GM20000 (cell line): ENCODE data around the gene F11.

Source experiments
- DNase-seq: peaks from one replicate; pipeline ENCODE4 v3.0.0; 2012; ENCODE audit warnings: low spot score
- TF ChIP-seq, protein P1 (sequence below): IDR thresholded peaks from 2 replicates; pipeline ENCODE4 v1.5.1; 2012; ENCODE audit warnings: mild to moderate bottlenecking, control low read depth; ENCODE audit errors: extremely low read depth, missing control alignments

Gene F11

DNA sequence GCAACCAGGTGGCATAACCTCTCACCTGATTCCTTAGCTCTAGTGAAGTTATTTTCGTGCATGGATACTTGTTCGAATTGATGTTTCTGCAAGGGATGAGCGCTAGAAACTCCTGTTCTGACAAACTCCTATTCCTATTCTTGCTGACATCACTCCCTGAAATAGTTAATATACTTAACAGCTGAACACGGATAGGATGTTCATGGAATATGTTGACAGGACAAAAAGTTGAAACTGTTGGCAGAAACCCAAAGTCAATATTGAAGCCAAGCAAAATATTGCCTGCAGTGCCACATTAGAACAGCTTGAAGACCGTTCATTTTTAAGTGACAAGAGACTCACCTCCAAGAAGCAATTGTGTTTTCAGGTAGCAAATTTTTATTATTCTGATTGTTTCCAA, 38.8 kb upstream of the F11 start, which contains the start of gene KLKB1:
Gene KLKB1 (plus strand): TSS at position 287 of the 400 bp plus-strand sequence. CDS start 689 bp downstream, outside the sequence.
- no peak for DNase-seq
- TF ChIP-seq, protein P1, sequence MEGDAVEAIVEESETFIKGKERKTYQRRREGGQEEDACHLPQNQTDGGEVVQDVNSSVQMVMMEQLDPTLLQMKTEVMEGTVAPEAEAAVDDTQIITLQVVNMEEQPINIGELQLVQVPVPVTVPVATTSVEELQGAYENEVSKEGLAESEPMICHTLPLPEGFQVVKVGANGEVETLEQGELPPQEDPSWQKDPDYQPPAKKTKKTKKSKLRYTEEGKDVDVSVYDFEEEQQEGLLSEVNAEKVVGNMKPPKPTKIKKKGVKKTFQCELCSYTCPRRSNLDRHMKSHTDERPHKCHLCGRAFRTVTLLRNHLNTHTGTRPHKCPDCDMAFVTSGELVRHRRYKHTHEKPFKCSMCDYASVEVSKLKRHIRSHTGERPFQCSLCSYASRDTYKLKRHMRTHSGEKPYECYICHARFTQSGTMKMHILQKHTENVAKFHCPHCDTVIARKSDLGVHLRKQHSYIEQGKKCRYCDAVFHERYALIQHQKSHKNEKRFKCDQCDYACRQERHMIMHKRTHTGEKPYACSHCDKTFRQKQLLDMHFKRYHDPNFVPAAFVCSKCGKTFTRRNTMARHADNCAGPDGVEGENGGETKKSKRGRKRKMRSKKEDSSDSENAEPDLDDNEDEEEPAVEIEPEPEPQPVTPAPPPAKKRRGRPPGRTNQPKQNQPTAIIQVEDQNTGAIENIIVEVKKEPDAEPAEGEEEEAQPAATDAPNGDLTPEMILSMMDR, result no peak

DNA sequence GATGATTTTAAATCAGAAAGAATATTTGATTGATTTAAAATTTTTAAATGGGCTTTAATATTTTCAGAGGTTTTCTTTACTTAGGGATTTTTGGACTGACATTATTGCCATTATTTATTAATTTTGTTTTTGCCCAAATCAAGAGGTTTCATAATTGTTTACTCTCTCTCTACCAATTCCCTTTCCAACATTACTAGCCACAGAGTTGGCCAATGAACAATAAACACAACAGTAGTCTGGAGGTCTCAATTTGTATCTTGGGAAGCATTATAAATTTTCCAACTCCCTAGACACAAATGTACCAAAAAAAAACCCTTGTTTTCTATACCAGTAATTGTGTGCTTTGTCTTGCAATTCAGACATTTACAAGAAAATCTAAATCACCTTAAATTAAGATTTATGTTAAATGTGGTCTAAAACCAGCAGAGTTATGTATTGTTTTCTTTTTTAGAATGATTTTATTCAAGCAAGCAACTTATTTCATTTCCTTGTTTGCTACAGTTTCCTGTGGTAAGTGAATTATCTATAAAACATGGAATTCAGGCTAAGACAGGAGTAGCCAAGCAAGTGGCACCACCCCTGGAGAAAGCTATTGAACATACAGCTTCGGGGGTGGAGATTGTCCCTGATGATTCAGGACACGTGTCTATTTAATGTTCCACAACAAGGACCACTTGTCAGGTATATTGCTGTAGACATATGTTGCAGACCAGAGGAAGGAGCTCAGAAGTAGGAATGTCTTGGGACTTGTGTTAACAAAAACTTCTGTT, 38.1 kb upstream of the F11 start:
- TF ChIP-seq, protein P1, result no peak
- no peak for DNase-seq

DNA sequence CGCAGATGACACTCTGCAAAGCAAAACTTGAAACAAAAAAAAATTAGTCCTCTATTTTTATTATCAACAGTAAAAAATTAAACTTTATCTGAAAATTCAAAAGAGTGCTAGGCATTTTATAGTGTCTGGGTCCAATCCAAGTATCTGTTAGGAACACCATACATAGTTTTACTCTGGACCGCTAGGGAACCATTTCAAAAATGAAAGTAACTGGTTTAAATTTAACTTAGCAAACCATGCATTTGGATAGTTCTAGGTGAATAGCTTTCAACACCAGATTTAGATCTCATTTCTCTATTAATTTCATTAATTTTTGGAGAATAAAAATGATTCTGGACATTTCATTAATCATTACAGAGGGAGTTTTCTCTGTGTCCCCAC, 37.5 kb upstream of the F11 start:
- TF ChIP-seq, protein P1, result no peak
- DNase-seq, result no peak

DNA sequence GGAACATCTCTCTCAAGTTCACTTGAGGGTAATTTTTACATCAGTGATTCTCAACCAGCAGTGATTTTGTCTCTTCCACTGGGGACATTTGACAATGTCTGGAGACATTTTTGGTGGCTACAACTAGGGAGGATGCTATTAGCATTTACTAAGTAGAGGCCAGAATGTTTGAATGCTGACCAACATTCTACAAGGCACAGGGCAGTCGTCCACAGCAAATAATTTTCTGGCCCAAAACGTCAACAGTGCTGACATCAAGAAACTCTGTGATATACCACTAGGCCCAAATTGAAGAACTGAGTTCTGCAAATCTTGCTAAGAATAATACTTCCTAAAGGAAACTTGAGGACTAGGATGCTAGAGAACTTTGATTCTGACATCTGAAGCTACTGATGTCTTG, 31.6 kb upstream of the F11 start:
- DNase-seq, result no peak
- TF ChIP-seq, protein P1, result no peak

DNA sequence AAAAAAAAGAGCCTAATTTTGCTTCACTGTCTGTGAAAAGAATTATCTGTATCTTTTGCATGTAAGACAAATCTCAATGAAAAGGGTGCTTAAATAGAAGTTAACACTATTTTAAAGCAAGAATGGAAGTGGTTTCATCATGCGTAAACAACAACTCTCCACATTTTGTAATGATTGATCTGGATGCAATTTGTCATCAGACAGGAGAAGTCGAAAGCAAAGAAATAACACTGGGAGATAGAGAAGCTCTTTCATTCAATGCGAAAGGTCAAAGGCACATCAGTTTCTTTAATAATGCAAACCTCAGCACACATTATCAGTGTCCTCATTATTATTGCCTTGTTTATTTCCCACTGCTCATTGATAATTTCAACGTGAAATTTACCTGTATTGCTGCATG, 29.9 kb upstream of the F11 start:
- DNase-seq, result no peak

DNA sequence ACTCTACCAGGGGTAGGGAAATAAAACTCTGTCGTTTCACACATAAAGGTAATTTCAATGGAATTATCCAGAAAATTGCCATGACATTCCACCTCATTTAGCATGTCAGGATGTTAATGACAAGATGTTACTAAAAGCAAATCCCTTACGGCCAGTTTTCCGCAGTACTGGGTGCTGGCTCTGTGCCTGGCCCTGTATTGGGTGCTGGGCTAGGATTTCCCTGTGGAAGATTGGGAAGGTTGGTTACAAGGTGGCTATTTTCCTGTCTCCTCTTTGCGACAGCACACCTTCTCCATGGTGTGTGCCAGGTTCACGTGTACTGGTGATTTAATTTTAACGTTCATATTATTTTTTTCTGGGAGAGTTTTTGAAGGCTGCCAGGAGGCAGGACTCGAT, 25.5 kb upstream of the F11 start:
- TF ChIP-seq, protein P1, result no peak
- no peak for DNase-seq

More for the DNA sequence above, 29.9 kb upstream of the F11 start:
- TF ChIP-seq, protein P1, result no peak

DNA sequence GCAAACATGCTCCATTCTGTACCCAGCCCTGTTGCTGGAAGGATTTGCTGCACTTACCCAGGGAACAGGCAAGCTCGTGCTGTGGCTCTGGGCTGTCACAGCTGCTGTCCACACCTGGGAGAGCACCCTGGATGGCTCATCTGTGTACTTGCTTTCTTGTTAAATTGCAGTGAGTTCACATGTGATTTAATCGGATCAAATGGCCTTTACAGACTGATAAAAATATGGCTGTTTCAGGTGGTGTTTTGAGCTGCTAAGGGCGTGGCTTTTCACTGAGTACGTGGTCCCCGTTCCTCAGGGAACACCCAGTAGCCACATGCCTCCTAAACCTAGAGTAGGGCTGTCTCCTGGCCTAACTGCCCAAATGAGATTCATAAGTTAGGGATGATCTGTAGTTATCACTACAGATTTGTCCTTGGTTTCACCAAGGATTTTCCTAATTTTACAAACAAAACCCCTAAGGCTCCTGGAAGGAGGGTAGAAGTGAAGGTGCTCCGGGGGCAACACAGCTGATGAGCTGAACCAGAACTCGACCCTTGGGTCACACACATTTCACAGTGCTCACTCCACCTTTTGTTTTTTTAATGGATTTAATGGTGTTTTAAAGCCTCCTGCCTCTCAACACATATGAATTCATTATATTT, 25.0 kb upstream of the F11 start:
- no peak for DNase-seq
- TF ChIP-seq, protein P1, result no peak
